SK-N-SH (cell line): ENCODE measurements around the gene NR1H2. TPM values are rescaled to one million over a fixed set of nuclear protein-coding genes. Genes with fewer than 3 reads are reported as not detected.

Source experiments
- CTCF ChIA-PET: fragments of 300-600, 350-600 bp; formaldehyde crosslinking; extraction: SDS; loops from one replicate; lab custom pipeline; 2021; lab: Yijun Ruan, JAX
- POLR2A ChIA-PET: fragments of 350-600 bp; sonication (Branson Sonifier 250); formaldehyde crosslinking; extraction: SDS; loops from one replicate; lab custom pipeline; 2020; ENCODE audit warnings: antibody characterized with exemption, inconsistent platforms; lab: Yijun Ruan, JAX
- DNase-seq: peaks from one replicate; pipeline ENCODE4 v3.0.0; 2012
- H2AFZ ChIP-seq: fragments of 200-600 bp; sonication (generic); 2 replicates; pipeline ENCODE4 v1.8.1; 2016; ENCODE audit warnings: antibody characterized with exemption, mild to moderate bottlenecking, low read depth
- H3F3A ChIP-seq: fragments of 200-600 bp; sonication (generic); replicated peaks from 2 replicates; pipeline ENCODE3; 2016; ENCODE audit warnings: antibody characterized with exemption, mild to moderate bottlenecking; ENCODE audit not compliant: insufficient read depth
- H3K27ac ChIP-seq, 2 experiments: fragments of 200-500 bp in 1 of 2; fragments of 200-600 bp in 1 of 2; sonication (Bioruptor generic) in 1 of 2; sonication (generic), shearing (Covaris generic) in 1 of 2; 2 replicates each; pipeline versions ENCODE4 v1.5.1 to v1.6.1; 2014 to 2016; ENCODE audit warnings: low read depth in 2 of 2, inconsistent platforms in 1 of 2, low read length in 1 of 2, mild to moderate bottlenecking in 1 of 2, mixed read lengths in 1 of 2
- H3K27me3 ChIP-seq: fragments of 200-600 bp; sonication (generic), shearing (Covaris generic); 2 replicates; pipeline ENCODE4 v1.6.1; 2016; ENCODE audit warnings: mixed run types; ENCODE audit not compliant: insufficient read depth
- H3K36me3 ChIP-seq, 2 experiments: fragments of 200-500 bp in 1 of 2; fragments of 200-600 bp in 1 of 2; sonication (Bioruptor generic) in 1 of 2; sonication (generic) in 1 of 2; replicated peaks in 1 of 2; 2 replicates each; pipeline versions ENCODE3 to v1.5.1; 2014 to 2016; ENCODE audit warnings: low read length in 1 of 2, mild to moderate bottlenecking in 1 of 2; ENCODE audit not compliant: insufficient read depth in 2 of 2, control insufficient read depth in 1 of 2
- H3K4me1 ChIP-seq, 2 experiments: fragments of 200-500 bp in 1 of 2; fragments of 200-600 bp in 1 of 2; sonication (Bioruptor generic) in 1 of 2; sonication (generic), shearing (Covaris generic) in 1 of 2; 2 replicates each; pipeline versions ENCODE4 v1.5.1 to v1.6.1; 2014 to 2016; ENCODE audit warnings: low read depth in 1 of 2, low read length in 1 of 2, mixed run types in 1 of 2; ENCODE audit not compliant: insufficient read depth in 2 of 2, control insufficient read depth in 1 of 2
- H3K4me2 ChIP-seq: fragments of 200-600 bp; sonication (generic), shearing (Covaris generic); 2 replicates; pipeline ENCODE4 v1.6.1; 2017; ENCODE audit warnings: mixed run types
- H3K4me3 ChIP-seq, 2 experiments: fragments of 200-500 bp in 1 of 2; fragments of 200-600 bp in 1 of 2; sonication (Bioruptor generic) in 1 of 2; sonication (generic), shearing (Covaris generic) in 1 of 2; 2 replicates each; pipeline versions ENCODE4 v1.5.1 to v1.8.1; 2014 to 2016; ENCODE audit warnings: low read depth in 2 of 2, inconsistent platforms in 1 of 2, low read length in 1 of 2, mild to moderate bottlenecking in 1 of 2, mixed read lengths in 1 of 2, moderate library complexity in 1 of 2
- H3K79me2 ChIP-seq: fragments of 200-600 bp; sonication (generic); 2 replicates; pipeline ENCODE4 v1.8.1; 2017; ENCODE audit warnings: mild to moderate bottlenecking; ENCODE audit not compliant: insufficient read depth
- H3K9ac ChIP-seq: fragments of 200-600 bp; sonication (generic); 2 replicates; pipeline ENCODE4 v1.6.1; 2017; ENCODE audit warnings: mixed run types
- H3K9me2 ChIP-seq: fragments of 200-600 bp; sonication (generic); 2 replicates; pipeline ENCODE4 v1.6.1; 2017; ENCODE audit warnings: mixed run types
- H3K9me3 ChIP-seq: fragments of 200-600 bp; sonication (generic); 2 replicates; pipeline ENCODE4 v1.6.1; 2017; ENCODE audit warnings: mixed run types, mild to moderate bottlenecking, moderate library complexity
- H4K20me1 ChIP-seq: fragments of 200-600 bp; sonication (generic); 2 replicates; pipeline ENCODE4 v1.6.1; 2017; ENCODE audit warnings: mild to moderate bottlenecking, mixed run types; ENCODE audit not compliant: insufficient read depth
- CHD2 ChIP-seq: fragments of 150-350 bp; IDR thresholded peaks from 2 replicates; pipeline ENCODE4 v1.6.1; 2018; ENCODE audit warnings: low read length; ENCODE audit not compliant: partially characterized antibody
- ELF1 ChIP-seq: IDR thresholded peaks from 2 replicates; pipeline ENCODE4 v1.4.0; 2012
- EP300 ChIP-seq, 2 experiments: IDR thresholded peaks; 2 replicates each; pipeline versions ENCODE4 v1.4.0 to v1.6.1; 2012; ENCODE audit warnings: borderline replicate concordance in 1 of 2, low read depth in 1 of 2, low read length in 1 of 2
- FOXJ3 ChIP-seq: sonication (generic); formaldehyde crosslinking; IDR thresholded peaks from 2 replicates; pipeline ENCODE4 v1.5.1; 2020; ENCODE audit warnings: mild to moderate bottlenecking, missing genetic modification reagents
- GABPA ChIP-seq: IDR thresholded peaks from 2 replicates; pipeline ENCODE4 v1.4.0; 2012; ENCODE audit warnings: low read depth, mild to moderate bottlenecking
- IRF3 ChIP-seq: fragments of 150-350 bp; IDR thresholded peaks from 2 replicates; pipeline ENCODE4 v1.6.1; 2016; ENCODE audit warnings: mild to moderate bottlenecking, low read depth, low read length
- MEF2A ChIP-seq: IDR thresholded peaks from 2 replicates; pipeline ENCODE4 v1.4.0; 2012; ENCODE audit warnings: low read depth, borderline replicate concordance
- MXI1 ChIP-seq: IDR thresholded peaks from 2 replicates; pipeline ENCODE4 v1.6.1; 2012; ENCODE audit warnings: mild to moderate bottlenecking, low read depth, low read length, improper control_type of control experiment
- NFIC ChIP-seq: IDR thresholded peaks from 2 replicates; pipeline ENCODE4 v1.4.0; 2012; ENCODE audit warnings: borderline replicate concordance
- NRF1 ChIP-seq: IDR thresholded peaks from 2 replicates; pipeline ENCODE4 v1.6.1; 2012; ENCODE audit warnings: low read depth, mild to moderate bottlenecking, low read length
- POLR2AphosphoS5 ChIP-seq: IDR thresholded peaks from 2 replicates; pipeline ENCODE4 v1.6.1; 2012; ENCODE audit warnings: low read depth, low read length
- RCOR1 ChIP-seq: fragments of 150-350 bp; IDR thresholded peaks from 2 replicates; pipeline ENCODE4 v1.6.1; 2017; ENCODE audit warnings: antibody characterized with exemption, low read length
- RFX5 ChIP-seq: IDR thresholded peaks from 2 replicates; pipeline ENCODE4 v1.6.1; 2012; ENCODE audit warnings: mild to moderate bottlenecking, improper control_type of control experiment, low read length
- SIN3A ChIP-seq: IDR thresholded peaks from 2 replicates; pipeline ENCODE4 v1.6.1; 2012; ENCODE audit warnings: low read depth, mild to moderate bottlenecking, low read length, moderate library complexity, borderline replicate concordance
- TAF1 ChIP-seq: IDR thresholded peaks from 2 replicates; pipeline ENCODE4 v1.6.1; 2012; ENCODE audit warnings: low read depth, mild to moderate bottlenecking, low read length, moderate library complexity, borderline replicate concordance
- TCF12 ChIP-seq: IDR thresholded peaks from 2 replicates; pipeline ENCODE4 v1.4.0; 2012
- TEAD4 ChIP-seq: IDR thresholded peaks from 2 replicates; pipeline ENCODE4 v1.4.0; 2012; ENCODE audit warnings: mild to moderate bottlenecking, borderline replicate concordance; ENCODE audit not compliant: insufficient read depth
- USF1 ChIP-seq: IDR thresholded peaks from 2 replicates; pipeline ENCODE4 v1.4.0; 2012; ENCODE audit warnings: low read depth, borderline replicate concordance
- YY1 ChIP-seq: IDR thresholded peaks from 2 replicates; pipeline ENCODE4 v1.4.0; 2012; ENCODE audit warnings: low read depth, mild to moderate bottlenecking
- WGBS: methylation state at CpG from one replicate; pipeline ENCODE4 v1.1.6; 2017; ENCODE audit warnings: low lambda C conversion rate; 5-methylcytosine and 5-hydroxymethylcytosine counted together
- polyA plus RNA-seq, 3 experiments: library from polyadenylated mRNA; depleted of rRNA; stranded (reverse); fragments of >200 nt; gene quantifications; 2 replicates each; pipeline ENCODE4 v1.2.3, GENCODE V29; 2012
- TF ChIP-seq, protein P1 (sequence below): IDR thresholded peaks from 2 replicates; pipeline ENCODE4 v1.4.0; 2012; ENCODE audit warnings: low read depth, borderline replicate concordance
- TF ChIP-seq, protein P2 (sequence below): IDR thresholded peaks from 2 replicates; pipeline ENCODE4 v1.4.0; 2012; ENCODE audit warnings: low read depth
- TF ChIP-seq, protein P3 (sequence below): IDR thresholded peaks from 2 replicates; pipeline ENCODE4 v1.6.1; 2012; ENCODE audit warnings: mild to moderate bottlenecking, low read depth, low read length, moderate library complexity

NR1H2 gene
- polyA plus RNA-seq (2012; rRNA removed), result 72.8 and 108 TPM in 2 replicates
- 66.3 and 75.1 TPM in 2 replicates for polyA plus RNA-seq (2012; cell fraction: cytosol; rRNA removed)
- polyA plus RNA-seq (2012; cell fraction: nucleus; rRNA removed), result 141 and 150 TPM in 2 replicates

GRCh38 chr19:50376166-50377050 lies at the start of gene NR1H2:
Gene NR1H2 (plus strand): TSS chr19:50376457. CDS start chr19:50377606, 1,149 bp downstream.
- ChIA-PET POLR2A (interaction anchor here (1.0 to 1.7 kb wide), 3 partner anchors 8 to 135 kb away, joined by 4 to 8 read pairs (median 4); partner anchors contain the start of gene JOSD2), CTCF (interaction anchor here (1.0 to 1.9 kb wide), 4 partner anchors 8 to 161 kb away, joined by 3 to 8 read pairs (median 6); partner anchors contain the start of gene POLD1)
- Histone ChIP-seq H4K20me1 (peaks cover 17% of the 10 kb centered on the region), H3K27ac (peak within 1 kb of the TSS; percentile 95 to 100), H3K36me3 (peaks cover 17 to 41% of the 10 kb centered on the region in 2 experiments), H3K4me3 (peak within 1 kb of the TSS; percentile 87 to 98), H3K4me2 (peak within 1 kb of the TSS; percentile 88), H3K9me2 (no peaks in the 10 kb centered on the region), H3K9me3 (no peaks in the 10 kb centered on the region), H2AFZ (peak within 1 kb of the TSS; percentile 100), H3K9ac (peak within 1 kb of the TSS; percentile 100), H3K27me3 (no peaks in the 10 kb centered on the region), H3K4me1 (no peaks in the 10 kb centered on the region; a peak in 2 of 4 replicates), H3K79me2 (peaks cover 6% of the 10 kb centered on the region), H3F3A (peaks cover 18% of the 10 kb centered on the region)
- 2% methylated on average over 65 of the region's 67 CpGs for WGBS
- DNase-seq, result peak; percentile 94
- TF ChIP-seq USF1 (peak; percentile 48; the same call in 1 of the 2 replicates), NFIC (peak; percentile 39; the same call in 1 of the 2 replicates), RFX5 (0 out of 2 replicates have a peak, but pooled peaks have one; percentile 69), MEF2A (no peak; the same call in 1 of the 2 replicates), YY1 (peak; percentile 72), TCF12 (peak; percentile 21; the same call in 1 of the 2 replicates), FOXJ3 (CRISPR knock-in tag) (no peak), TEAD4 (no peak), RCOR1 (peak; percentile 48), ELF1 (peak; percentile 95), IRF3 (no peak; the same call in 1 of the 2 replicates), SIN3A (peak; percentile 86; the same call in 1 of the 2 replicates), EP300 (IDR thresholded peaks at IDR 0.05; ENCODE audit: borderline replicate concordance in 1 of 2, low read depth in 1 of 2, low read length in 1 of 2) (no peak; a peak in 1 of 4 replicates), CHD2 (peak; percentile 76), MXI1 (peak; percentile 18), GABPA (peak; percentile 100), TAF1 (peak; percentile 85; the same call in 1 of the 2 replicates), POLR2AphosphoS5 (peak; percentile 79), NRF1 (no peak)
- TF ChIP-seq, protein P1, sequence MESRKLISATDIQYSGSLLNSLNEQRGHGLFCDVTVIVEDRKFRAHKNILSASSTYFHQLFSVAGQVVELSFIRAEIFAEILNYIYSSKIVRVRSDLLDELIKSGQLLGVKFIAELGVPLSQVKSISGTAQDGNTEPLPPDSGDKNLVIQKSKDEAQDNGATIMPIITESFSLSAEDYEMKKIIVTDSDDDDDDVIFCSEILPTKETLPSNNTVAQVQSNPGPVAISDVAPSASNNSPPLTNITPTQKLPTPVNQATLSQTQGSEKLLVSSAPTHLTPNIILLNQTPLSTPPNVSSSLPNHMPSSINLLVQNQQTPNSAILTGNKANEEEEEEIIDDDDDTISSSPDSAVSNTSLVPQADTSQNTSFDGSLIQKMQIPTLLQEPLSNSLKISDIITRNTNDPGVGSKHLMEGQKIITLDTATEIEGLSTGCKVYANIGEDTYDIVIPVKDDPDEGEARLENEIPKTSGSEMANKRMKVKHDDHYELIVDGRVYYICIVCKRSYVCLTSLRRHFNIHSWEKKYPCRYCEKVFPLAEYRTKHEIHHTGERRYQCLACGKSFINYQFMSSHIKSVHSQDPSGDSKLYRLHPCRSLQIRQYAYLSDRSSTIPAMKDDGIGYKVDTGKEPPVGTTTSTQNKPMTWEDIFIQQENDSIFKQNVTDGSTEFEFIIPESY, result peak; percentile 55; the same call in 1 of the 2 replicates
- TF ChIP-seq, protein P2, sequence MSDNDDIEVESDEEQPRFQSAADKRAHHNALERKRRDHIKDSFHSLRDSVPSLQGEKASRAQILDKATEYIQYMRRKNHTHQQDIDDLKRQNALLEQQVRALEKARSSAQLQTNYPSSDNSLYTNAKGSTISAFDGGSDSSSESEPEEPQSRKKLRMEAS, result peak; percentile 75
- TF ChIP-seq, protein P3, sequence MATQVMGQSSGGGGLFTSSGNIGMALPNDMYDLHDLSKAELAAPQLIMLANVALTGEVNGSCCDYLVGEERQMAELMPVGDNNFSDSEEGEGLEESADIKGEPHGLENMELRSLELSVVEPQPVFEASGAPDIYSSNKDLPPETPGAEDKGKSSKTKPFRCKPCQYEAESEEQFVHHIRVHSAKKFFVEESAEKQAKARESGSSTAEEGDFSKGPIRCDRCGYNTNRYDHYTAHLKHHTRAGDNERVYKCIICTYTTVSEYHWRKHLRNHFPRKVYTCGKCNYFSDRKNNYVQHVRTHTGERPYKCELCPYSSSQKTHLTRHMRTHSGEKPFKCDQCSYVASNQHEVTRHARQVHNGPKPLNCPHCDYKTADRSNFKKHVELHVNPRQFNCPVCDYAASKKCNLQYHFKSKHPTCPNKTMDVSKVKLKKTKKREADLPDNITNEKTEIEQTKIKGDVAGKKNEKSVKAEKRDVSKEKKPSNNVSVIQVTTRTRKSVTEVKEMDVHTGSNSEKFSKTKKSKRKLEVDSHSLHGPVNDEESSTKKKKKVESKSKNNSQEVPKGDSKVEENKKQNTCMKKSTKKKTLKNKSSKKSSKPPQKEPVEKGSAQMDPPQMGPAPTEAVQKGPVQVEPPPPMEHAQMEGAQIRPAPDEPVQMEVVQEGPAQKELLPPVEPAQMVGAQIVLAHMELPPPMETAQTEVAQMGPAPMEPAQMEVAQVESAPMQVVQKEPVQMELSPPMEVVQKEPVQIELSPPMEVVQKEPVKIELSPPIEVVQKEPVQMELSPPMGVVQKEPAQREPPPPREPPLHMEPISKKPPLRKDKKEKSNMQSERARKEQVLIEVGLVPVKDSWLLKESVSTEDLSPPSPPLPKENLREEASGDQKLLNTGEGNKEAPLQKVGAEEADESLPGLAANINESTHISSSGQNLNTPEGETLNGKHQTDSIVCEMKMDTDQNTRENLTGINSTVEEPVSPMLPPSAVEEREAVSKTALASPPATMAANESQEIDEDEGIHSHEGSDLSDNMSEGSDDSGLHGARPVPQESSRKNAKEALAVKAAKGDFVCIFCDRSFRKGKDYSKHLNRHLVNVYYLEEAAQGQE, result peak; percentile 57; the same call in 1 of the 2 replicates
